HepG2 (cell line): ENCODE data around the gene DUSP22. TPM values are rescaled to one million over a fixed set of nuclear protein-coding genes. Genes with fewer than 3 reads are reported as not detected.

Source experiments
- ATAC-seq: fragments of 200-7000 bp; cut with Tn5 transposase; 3 replicates; pipeline ENCODE4 v1.9.1; 2020; ENCODE audit warnings: mild to moderate bottlenecking, moderate library complexity
- BruUV-seq: library from RNA; stranded (reverse); fragments of 400-500 nt; replicated peaks from 2 replicates; lab custom pipeline; 2021; lab: Mats Ljungman, UMichigan
- CTCF ChIA-PET: fragments of 300-600 bp; formaldehyde crosslinking; extraction: SDS; loops from one replicate; lab custom pipeline; 2021; ENCODE audit warnings: low total read pairs, inconsistent platforms, low intra/inter-chr PET ratio; lab: Yijun Ruan, JAX
- POLR2A ChIA-PET: fragments of 350-600 bp; sonication (Branson Sonifier 250); formaldehyde crosslinking; loops from one replicate; lab custom pipeline; 2020; ENCODE audit warnings: antibody characterized with exemption, inconsistent platforms; lab: Yijun Ruan, JAX
- DNase-seq: peaks from one replicate; pipeline ENCODE4 v3.0.0-alpha.2; 2015; ENCODE audit warnings: low spot score
- FAIRE-seq: peaks from 3 replicates; lab custom pipeline; 2011; peaks lifted over from hg19 to GRCh38; lab: Jason Lieb, UNC
- H2AFZ ChIP-seq: one replicate; pipeline ENCODE4 v1.6.1; 2011; ENCODE audit warnings: low read length, inconsistent platforms
- H3K27ac ChIP-seq: fragments of 300-600 bp; 3 replicates; pipeline ENCODE4 v1.8.0; 2011; ENCODE audit warnings: mixed run types, mild to moderate bottlenecking, mixed read lengths, low read length, inconsistent platforms; ENCODE audit not compliant: insufficient read depth; ENCODE audit errors: extremely low read length
- H3K27me3 ChIP-seq, 2 experiments: fragments of 200-600 bp in 1 of 2; 2 replicates in 1 of 2; 3 replicates in 1 of 2; pipeline versions ENCODE4 v1.6.0 to v1.8.0; 2011; ENCODE audit warnings: low read length in 2 of 2, mild to moderate bottlenecking in 2 of 2, moderate library complexity in 2 of 2, inconsistent platforms in 1 of 2; ENCODE audit not compliant: insufficient read depth in 2 of 2, control insufficient read depth in 1 of 2
- H3K36me3 ChIP-seq, 2 experiments: fragments of 200-600 bp in 1 of 2; replicated peaks in 1 of 2; 2 replicates in 1 of 2; 3 replicates in 1 of 2; pipeline versions ENCODE4 v1.5.1 to v1.8.0; 2011; ENCODE audit warnings: low read length in 2 of 2, inconsistent platforms in 1 of 2; ENCODE audit not compliant: insufficient read depth in 2 of 2, control insufficient read depth in 1 of 2
- H3K4me1 ChIP-seq: 2 replicates; pipeline ENCODE4 v1.5.1; 2012; ENCODE audit warnings: low read length, inconsistent platforms; ENCODE audit not compliant: insufficient read depth
- H3K4me2 ChIP-seq: 2 replicates; pipeline ENCODE4 v1.6.0; 2011; ENCODE audit warnings: low read depth, low read length, inconsistent platforms
- H3K4me3 ChIP-seq, 3 experiments: fragments of 200-600 bp in 1 of 3; sonication (generic), shearing (Covaris generic) in 1 of 3; replicated peaks in 1 of 3; 2 replicates each; pipeline ENCODE4 v1.5.1; 2011 to 2016; ENCODE audit warnings: low read length in 3 of 3, inconsistent platforms in 2 of 3, low read depth in 2 of 3, mild to moderate bottlenecking in 2 of 3, control low read depth in 1 of 3, mixed read lengths in 1 of 3; ENCODE audit not compliant: insufficient read depth in 1 of 3
- H3K79me2 ChIP-seq: one replicate; pipeline ENCODE4 v1.6.1; 2011; ENCODE audit warnings: low read length, inconsistent platforms; ENCODE audit not compliant: insufficient read depth
- H3K9ac ChIP-seq: 2 replicates; pipeline ENCODE4 v1.6.0; 2011; ENCODE audit warnings: mild to moderate bottlenecking, low read depth, low read length, inconsistent platforms; ENCODE audit not compliant: insufficient read depth
- H3K9me3 ChIP-seq: 2 replicates; pipeline ENCODE4 v1.5.1; 2012; ENCODE audit warnings: mild to moderate bottlenecking, low read length
- H4K20me1 ChIP-seq: 2 replicates; pipeline ENCODE4 v1.6.0; 2011; ENCODE audit warnings: inconsistent platforms, mild to moderate bottlenecking, low read length, moderate library complexity; ENCODE audit not compliant: insufficient read depth
- GRHL1 ChIP-seq: sonication (generic); formaldehyde crosslinking; conservative IDR thresholded peaks from 2 replicates; pipeline ENCODE4 v1.8.0; 2022; ENCODE audit warnings: missing genetic modification reagents
- HOXA3 ChIP-seq: sonication (generic); formaldehyde crosslinking; IDR thresholded peaks from 2 replicates; pipeline ENCODE4 v1.5.0; 2020; ENCODE audit warnings: missing genetic modification reagents
- HOXA9 ChIP-seq: sonication (generic); formaldehyde crosslinking; IDR thresholded peaks from 2 replicates; pipeline ENCODE4 v1.8.1; 2022; ENCODE audit warnings: missing genetic modification reagents, mild to moderate bottlenecking, moderate library complexity, borderline replicate concordance
- NKX3-1 ChIP-seq: sonication (generic); formaldehyde crosslinking; IDR thresholded peaks from 2 replicates; pipeline ENCODE4 v1.5.0; 2020; ENCODE audit warnings: missing genetic modification reagents
- SALL2 ChIP-seq: sonication (generic); formaldehyde crosslinking; IDR thresholded peaks from 2 replicates; pipeline ENCODE4 v1.8.1; 2023; ENCODE audit warnings: mild to moderate bottlenecking, missing genetic modification reagents, inconsistent platforms
- ZFP36L2 ChIP-seq: sonication (generic); formaldehyde crosslinking; IDR thresholded peaks from 2 replicates; pipeline ENCODE4 v1.4.0; 2020; ENCODE audit warnings: missing genetic modification reagents
- ZNF333 ChIP-seq: sonication (generic); formaldehyde crosslinking; IDR thresholded peaks from 2 replicates; pipeline ENCODE4 v1.4.0; 2020; ENCODE audit warnings: mild to moderate bottlenecking, missing genetic modification reagents, borderline replicate concordance
- ZNF713 ChIP-seq: sonication (generic); formaldehyde crosslinking; IDR thresholded peaks from 2 replicates; pipeline ENCODE4 v1.4.0; 2020; ENCODE audit warnings: mild to moderate bottlenecking, missing genetic modification reagents
- WGBS: methylation state at CpG from one replicate; pipeline ENCODE4 v1.1.6; 2017; ENCODE audit warnings: low lambda C conversion rate; 5-methylcytosine and 5-hydroxymethylcytosine counted together
- in situ Hi-C: cut with HindIII; loops from 2 replicates; pipeline ENCODE4 v1.10.0; 2017; ENCODE audit warnings: low pct_unique_long_range_greater_than_20kb; ENCODE audit not compliant: extremely low pct_ligation_motif_present
- intact Hi-C: fragments of 100-400 bp; cut with micrococcal nuclease; formaldehyde crosslinking; loops from one replicate; pipeline ENCODE4 v1.10.0; 2022; ENCODE audit not compliant: unreplicated experiment
- polyA plus RNA-seq, 8 experiments: library from polyadenylated mRNA; depleted of rRNA in 3 of 8; stranded (reverse) in 7 of 8; unstranded in 1 of 8; fragments of >200 nt; fragmentation: Illumina TruSeq in 4 of 8; extraction: Trizol in 4 of 8; gene quantifications; 2 replicates each; pipeline versions ENCODE4 v1.2.1 to v1.2.3, GENCODE V29; 2011 to 2016; ENCODE audit warnings: low read depth in 4 of 8, missing spikeins in 1 of 8, mixed read lengths in 1 of 8; ENCODE audit not compliant: insufficient read depth in 1 of 8
- total RNA-seq, 5 experiments: library from RNA; depleted of rRNA; stranded (reverse); fragments of >200 nt; fragmentation: Illumina TruSeq; extraction: Trizol; gene quantifications; 2 replicates each; pipeline ENCODE4 v1.2.3, GENCODE V29; 2016; ENCODE audit warnings: low read depth in 1 of 5

DUSP22 gene
- total and polyA plus RNA-seq, 2 of the 13 experiments (the other 11 are each of a cell fraction or from before 2014, with no cell fraction given) = 20.2 to 32.8 TPM

GRCh38 chr6:357791-358341 lies 65.6 kb downstream of the DUSP22 start:
- H3K4me1 ChIP-seq = peaks cover 16% of the 10 kb centered on the region
- intact Hi-C loops = no loop called here
- no peaks in the 10 kb centered on the region for H4K20me1 ChIP-seq
- CTCF ChIA-PET = no interaction called here
- in situ Hi-C loops = no loop called here
- WGBS = 59% methylated on average over 13 of the region's 13 CpGs
- no peak overlapping the region for H3K4me2 ChIP-seq
- no peak overlapping the region for H2AFZ ChIP-seq
- no peak overlapping the region for H3K4me3 ChIP-seq
- FAIRE-seq (no peak), ATAC-seq (peak; percentile 3; the same call in 1 of the 3 replicates)
- H3K27ac ChIP-seq = no peak overlapping the region
- H3K27me3 ChIP-seq = peaks cover 0 to 12% of the 10 kb centered on the region in 2 experiments; a peak in 3 of 5 replicates
- no peak overlapping the region for H3K9ac ChIP-seq
- TF ChIP-seq HOXA3 (no peak), HOXA9 (CRISPR knock-in tag) (0 out of 2 replicates have a peak, but pooled peaks have one; percentile 18), ZFP36L2 (CRISPR knock-in tag) (no peak), ZNF713 (CRISPR knock-in tag) (no peak), ZNF333 (CRISPR knock-in tag) (no peak), NKX3-1 (CRISPR knock-in tag) (no peak), SALL2 (CRISPR knock-in tag) (no peak), GRHL1 (CRISPR knock-in tag) (no peak)
- TF ChIP-seq, all 625 proteins: peak for 1
- POLR2A ChIA-PET = no interaction called here
- H3K36me3 ChIP-seq = no peaks in the 10 kb centered on the region
- BruUV-seq = no TSS peak
- DNase-seq = no peak
- H3K9me3 ChIP-seq = no peaks in the 10 kb centered on the region
- no peaks in the 10 kb centered on the region for H3K79me2 ChIP-seq
